Astrocyte (in vitro differentiated cells and primary cell): ENCODE measurements around the gene RNF149.

Source experiments
- EZH2 ChIP-seq: IDR thresholded peaks from 2 replicates; pipeline ENCODE4 v1.6.1; 2012; ENCODE audit warnings: mild to moderate bottlenecking, low read length, inconsistent platforms; ENCODE audit not compliant: insufficient read depth
- TF ChIP-seq, protein P1 (sequence below): IDR thresholded peaks from 2 replicates; pipeline ENCODE4 v1.5.1; 2011; ENCODE audit warnings: low read depth, mild to moderate bottlenecking, inconsistent platforms, low read length, moderate library complexity; ENCODE audit not compliant: insufficient read depth

DNA sequence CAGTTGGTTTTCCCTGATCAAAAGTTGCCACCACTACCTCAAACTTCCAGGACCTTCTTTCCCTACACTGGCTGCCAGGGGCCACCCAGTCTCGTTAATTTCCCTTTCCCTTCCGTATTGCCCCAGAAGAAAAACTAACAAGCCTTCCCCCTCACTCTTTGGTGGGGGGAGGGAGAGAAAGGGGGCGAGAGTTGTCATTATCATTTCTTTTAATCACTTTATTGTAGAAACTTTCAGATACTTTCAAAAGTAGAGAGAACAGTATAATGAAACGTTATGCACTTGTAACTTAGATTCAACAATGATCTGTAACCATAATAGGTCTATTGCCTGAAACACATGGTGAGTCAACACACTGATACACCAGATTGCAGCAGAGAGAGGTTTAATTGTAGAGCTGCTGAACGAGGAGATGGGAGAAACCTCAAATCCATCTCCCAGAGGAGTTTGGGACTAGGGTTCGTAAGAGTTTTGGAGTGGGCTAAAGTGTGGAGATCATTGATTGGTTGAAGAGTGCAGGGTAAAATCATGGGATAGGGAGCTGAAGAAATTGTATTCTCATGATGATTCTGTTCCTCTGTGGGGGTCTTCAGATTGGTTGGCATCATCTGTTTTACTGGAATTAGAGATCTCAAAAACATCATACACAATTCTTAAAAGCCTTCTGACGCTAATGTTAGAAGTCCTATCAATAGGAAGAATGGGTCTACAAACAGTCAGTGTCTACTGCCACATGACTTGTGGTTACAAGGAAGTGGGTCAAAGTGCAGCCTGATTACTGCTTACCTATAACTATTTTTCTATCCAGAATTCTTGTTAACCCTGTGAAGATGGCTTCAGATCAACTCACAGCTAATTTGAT, 2.6 kb upstream of the RNF149 start:
- TF ChIP-seq, protein P1, sequence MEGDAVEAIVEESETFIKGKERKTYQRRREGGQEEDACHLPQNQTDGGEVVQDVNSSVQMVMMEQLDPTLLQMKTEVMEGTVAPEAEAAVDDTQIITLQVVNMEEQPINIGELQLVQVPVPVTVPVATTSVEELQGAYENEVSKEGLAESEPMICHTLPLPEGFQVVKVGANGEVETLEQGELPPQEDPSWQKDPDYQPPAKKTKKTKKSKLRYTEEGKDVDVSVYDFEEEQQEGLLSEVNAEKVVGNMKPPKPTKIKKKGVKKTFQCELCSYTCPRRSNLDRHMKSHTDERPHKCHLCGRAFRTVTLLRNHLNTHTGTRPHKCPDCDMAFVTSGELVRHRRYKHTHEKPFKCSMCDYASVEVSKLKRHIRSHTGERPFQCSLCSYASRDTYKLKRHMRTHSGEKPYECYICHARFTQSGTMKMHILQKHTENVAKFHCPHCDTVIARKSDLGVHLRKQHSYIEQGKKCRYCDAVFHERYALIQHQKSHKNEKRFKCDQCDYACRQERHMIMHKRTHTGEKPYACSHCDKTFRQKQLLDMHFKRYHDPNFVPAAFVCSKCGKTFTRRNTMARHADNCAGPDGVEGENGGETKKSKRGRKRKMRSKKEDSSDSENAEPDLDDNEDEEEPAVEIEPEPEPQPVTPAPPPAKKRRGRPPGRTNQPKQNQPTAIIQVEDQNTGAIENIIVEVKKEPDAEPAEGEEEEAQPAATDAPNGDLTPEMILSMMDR = no peak
- TF ChIP-seq EZH2 = no peak
